Stomach (tissue), 4 donors: ENCODE measurements around the gene HTR3D.

Experiments used
- CTCF ChIP-seq, 7 experiments: fragments of 450-650 bp in 4 of 7; fragments of 200-600 bp in 3 of 7; sonication (generic) in 3 of 7; IDR thresholded peaks; one replicate each; pipeline ENCODE4 v1.5.1; 2016 to 2019; ENCODE audit warnings: antibody characterized with exemption in 7 of 7, control low read depth in 2 of 7, mild to moderate bottlenecking in 1 of 7
- EP300 ChIP-seq: sonication (generic); formaldehyde crosslinking; IDR thresholded peaks from one replicate; pipeline ENCODE4 v1.6.1; 2017; ENCODE audit warnings: antibody characterized with exemption
- POLR2AphosphoS5 ChIP-seq, 3 donors: sonication (generic); formaldehyde crosslinking; IDR thresholded peaks; one replicate each; pipeline ENCODE4 v1.6.1; 2016; ENCODE audit warnings: antibody characterized with exemption in 3 of 3

DNA sequence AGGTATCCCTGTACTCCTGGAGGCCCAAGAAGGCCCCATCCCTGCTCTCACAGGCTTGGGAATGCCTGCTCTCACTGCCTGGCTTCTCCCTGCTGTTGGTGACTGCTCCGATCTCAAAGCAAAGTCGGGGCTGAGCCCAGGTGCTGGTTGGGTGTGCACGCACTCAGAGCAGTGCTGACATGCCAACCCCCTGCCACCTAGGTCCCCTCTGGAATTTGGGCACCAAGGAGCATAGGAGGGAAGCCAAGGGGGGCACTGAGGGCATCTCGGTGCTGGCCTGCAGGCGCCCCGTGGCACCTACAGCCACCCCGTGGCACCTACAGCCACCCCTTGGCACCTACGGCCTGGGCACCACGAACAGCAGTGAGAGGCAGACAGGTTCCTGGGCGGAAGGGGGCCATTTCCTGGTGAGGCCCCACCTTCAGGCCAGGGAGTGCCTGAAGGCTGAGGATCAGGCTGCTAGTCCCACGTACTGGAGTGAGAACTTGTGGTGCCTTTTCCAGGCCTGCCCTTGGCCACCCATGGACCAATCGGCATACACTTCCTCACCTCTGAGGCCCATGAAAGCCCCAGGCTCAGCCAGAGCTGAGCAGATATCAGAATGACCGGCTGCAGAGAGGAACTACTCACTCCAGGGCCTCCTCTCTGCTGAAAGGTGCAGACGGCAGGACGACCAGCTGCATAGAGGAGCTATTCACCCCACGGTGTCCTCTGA, 49.7 kb downstream of the HTR3D start:
- no peak for TF ChIP-seq CTCF (IDR thresholded peaks at IDR 0.05)
- TF ChIP-seq POLR2AphosphoS5 (IDR thresholded peaks at IDR 0.05): no peak
- no peak for TF ChIP-seq EP300
